Fibroblast of skin of scalp (primary cell): ENCODE results near the gene PTGDR2.
A peak's percentile ranks its signal among the peaks of the same experiment; 100 is the strongest.

ENCODE experiments used
- DNase-seq: peaks from one replicate; pipeline ENCODE4 v3.0.0-alpha.2; 2013

Gene PTGDR2

DNA sequence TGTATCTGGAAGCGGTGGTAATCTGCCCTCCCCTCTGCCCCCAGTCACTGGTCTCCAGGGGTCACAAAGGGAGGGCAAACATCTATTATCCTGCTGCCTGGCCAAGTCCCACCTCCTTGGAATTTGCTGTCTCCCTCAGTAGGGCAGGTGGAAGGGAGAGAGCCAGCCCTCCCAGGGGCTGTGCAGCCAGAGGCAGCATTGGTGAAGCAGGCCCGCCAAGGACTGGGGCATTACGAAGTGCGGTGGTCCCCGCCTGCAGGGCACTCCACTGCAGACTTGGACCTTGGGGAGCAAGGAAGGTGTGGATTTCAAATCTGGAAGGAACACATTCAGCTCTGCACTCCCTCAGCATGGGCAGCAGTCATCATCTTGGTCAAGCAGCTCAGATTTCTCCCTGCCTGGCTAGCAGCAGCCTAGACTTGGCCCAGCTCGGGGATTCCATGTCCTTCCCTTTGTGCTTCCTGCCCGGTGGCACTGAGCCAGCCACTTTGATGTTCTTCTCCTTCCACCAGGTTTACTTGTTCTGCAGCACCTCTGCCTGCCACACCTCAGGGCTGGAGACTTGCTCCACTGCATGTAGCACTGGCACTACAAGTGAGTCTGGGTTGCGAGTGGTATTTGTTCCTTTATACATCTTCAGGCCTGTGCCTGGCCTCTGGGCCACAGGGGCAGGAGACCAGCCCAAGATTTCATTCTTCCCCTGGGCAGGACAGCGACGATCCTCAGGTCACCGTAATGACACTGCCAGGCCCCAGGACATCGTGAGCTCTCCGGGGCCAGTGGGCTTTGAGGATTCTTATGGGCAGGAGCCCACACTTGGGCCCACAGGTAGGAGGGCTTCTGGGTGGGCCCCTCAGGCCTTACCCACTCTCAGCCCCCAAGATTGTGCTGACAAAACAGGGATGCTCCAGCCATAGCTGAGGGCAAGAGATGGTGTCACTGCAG, 18.9 kb upstream of the PTGDR2 start:
- no peak for DNase-seq

DNA sequence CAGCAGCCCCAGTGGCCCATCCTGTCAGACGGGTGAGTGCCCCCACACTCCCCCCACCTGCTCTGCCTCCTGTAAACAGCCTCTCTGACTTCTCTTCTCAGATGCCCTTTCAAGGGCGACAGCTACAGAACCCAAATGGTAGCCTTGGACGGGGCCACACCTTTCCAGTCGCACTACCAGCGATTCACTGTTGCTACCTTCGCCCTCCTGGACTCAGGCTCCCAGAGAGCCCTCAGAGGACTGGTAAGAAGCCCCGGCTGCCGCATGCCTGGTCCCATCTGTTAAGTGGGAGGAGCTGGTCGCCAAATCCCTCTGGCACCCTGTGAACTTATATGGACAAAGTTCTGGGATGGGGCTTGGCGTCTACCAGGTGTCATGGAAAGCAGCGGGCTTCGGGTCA, 17.8 kb upstream of the PTGDR2 start:
- DNase-seq: no peak

GRCh38 chr11:60872961-60873524, 17.3 kb upstream of the PTGDR2 start:
- peak; percentile 86 for DNase-seq

DNA sequence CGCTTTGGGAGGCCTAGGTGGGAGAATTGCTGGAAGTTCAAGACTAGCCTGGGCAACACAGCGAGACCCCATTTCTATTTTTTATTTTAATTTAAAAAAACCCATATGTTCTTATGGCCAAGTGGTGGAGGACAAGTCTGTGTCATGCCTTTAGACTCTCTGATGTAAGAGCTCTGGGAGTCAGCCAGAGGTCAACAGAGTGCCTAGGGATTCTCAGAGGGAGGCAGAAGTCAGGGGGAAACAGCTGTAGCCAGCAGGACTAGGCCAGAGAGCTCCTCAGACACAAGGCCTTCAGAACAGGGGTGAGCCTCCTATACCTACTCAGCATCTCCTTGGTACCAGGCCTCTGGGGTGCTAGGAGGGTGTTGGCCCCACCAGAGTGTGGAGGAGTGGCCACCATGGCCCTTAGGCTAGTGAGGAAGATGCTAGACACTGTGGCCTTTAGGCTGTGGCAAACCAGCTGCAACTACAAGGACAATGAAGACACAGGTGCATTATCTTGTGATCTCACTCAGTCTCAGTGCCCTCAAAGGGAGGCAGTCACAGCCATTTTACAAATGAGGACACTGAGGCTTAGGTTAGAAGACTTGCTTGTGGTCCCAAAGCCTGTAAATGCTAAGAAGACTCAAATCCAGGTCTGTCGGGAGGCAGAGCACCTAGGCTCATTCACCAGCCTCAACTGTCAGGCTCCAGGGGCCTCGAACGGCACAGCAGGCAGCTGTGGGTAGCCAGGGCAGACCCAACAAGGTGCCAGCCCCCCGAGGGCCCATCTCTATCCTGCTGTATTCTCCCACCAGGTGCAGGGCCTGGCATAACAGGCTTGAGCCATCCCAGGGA, 16.6 kb upstream of the PTGDR2 start:
- peak; percentile 71 for DNase-seq

DNA sequence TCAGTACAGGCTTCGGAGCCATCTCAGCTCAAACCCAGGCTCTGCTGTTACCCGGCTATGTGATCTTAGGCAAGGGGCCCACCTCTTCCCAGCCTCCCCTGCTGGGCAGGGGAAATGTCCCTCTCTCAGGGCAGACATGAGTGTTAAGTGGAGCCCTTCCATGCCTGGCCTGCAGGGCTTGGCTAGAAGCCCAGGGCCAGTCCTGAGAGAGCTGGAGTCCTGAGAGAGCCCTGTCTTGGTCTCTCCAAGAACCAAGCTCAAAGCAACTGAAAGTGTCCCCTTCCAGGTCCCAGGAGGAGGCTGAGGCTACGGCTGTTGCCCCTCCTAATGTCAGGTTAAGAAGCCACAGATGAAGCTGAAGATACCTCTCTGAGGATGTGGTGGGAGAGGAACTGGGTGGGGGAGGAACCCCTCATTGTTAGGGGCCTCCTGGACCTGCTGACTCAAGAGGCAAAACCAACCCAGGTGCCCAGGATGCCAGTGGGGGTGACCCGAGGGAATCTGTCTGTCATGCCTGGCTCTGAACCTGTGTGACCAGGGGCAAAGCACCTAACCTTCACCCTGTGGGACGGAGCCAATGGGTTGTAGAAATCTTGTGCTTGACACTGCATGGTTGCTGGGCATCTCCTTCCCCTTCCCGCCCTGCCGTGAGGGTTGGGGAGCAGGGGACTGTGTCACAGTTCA, 15.8 kb upstream of the PTGDR2 start:
- peak; percentile 51 for DNase-seq

DNA sequence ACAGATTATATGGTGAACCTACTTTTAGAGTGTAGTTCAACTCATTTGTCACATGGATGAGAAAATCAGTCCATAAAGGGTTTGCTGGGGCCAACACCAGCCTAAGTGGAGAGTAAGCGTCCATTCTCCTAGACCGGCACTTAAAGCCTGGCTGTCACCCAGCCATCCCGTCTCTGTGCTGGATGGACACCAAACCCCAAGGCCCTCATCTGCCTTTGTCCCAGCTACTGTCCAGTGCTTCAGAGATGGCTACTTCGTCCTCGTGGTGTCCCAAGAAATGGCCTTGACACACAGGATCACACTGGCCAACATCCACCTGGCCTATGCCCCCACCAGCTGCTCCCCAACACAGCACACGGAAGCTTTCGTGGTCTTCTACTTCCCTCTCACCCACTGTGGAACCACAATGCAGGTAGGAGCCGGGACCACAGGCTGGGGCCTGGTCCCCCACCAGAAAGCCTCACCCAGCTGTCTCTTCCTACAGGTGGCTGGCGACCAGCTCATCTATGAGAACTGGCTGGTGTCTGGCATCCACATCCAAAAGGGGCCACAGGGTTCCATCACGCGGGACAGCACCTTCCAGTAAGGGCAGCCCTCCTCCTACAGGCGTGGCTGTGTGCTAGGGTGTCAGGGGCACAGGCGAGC, 15.1 kb upstream of the PTGDR2 start:
- DNase-seq: no peak

- DNase-seq: no peak
Observed at GRCh38 chr11:60870276-60870675, 14.5 kb upstream of the PTGDR2 start.

GRCh38 chr11:60869451-60869825, 13.7 kb upstream of the PTGDR2 start:
- DNase-seq: no peak

- DNase-seq: no peak
Observed at GRCh38 chr11:60868682-60869450, 13.1 kb upstream of the PTGDR2 start.

GRCh38 chr11:60867871-60868681, 12.3 kb upstream of the PTGDR2 start:
- DNase-seq: no peak

DNA sequence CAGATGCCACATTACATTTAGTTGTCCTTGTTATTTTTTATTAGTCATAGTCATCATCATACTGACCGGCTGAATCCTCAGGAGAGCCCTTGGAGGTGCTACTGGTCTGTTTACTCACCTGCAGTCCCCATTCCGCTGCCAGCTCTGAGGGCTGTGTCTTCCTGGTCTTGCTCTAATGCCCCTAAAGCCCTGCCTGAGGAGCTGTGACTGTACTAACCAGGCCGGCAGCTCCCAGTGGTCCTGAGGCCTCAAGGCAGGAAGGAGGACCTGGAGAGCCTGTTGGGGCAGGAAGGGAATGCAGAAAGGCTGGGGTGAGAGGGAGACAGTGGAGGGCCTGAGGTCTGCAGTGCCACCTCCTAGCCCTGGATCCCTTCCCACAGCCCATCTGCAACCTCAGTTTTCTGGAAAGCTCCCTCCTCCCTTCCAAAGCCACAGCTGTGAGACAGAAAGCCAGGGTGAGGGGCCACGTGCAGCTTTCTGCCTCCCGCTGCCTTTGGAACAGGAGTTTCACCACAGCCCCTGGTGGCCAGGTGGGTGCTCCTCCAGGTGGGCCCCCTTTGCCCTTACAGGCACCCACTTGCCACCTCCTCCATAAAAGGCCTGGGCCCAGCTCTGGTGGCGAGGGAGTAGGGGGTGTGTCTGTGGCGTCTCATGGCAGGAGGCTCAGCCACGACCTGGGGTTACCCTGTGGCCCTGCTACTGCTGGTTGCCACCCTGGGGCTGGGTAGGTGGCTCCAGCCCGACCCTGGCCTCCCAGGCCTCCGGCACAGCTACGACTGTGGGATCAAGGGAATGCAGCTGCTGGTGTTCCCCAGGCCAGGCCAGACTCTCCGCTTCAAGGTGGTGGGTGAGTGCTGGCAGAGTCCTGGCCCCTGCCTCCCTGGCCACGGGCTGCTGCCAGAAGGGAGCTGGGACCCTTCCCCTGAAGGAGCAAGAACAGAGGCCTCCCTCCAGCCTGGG, 11.4 kb upstream of the PTGDR2 start, which contains the start of gene ZP1:
Gene ZP1 (plus strand): TSS at position 632 of the 960 bp plus-strand sequence. CDS start 20 bp downstream, at position 652.
- DNase-seq: no peak

DNA sequence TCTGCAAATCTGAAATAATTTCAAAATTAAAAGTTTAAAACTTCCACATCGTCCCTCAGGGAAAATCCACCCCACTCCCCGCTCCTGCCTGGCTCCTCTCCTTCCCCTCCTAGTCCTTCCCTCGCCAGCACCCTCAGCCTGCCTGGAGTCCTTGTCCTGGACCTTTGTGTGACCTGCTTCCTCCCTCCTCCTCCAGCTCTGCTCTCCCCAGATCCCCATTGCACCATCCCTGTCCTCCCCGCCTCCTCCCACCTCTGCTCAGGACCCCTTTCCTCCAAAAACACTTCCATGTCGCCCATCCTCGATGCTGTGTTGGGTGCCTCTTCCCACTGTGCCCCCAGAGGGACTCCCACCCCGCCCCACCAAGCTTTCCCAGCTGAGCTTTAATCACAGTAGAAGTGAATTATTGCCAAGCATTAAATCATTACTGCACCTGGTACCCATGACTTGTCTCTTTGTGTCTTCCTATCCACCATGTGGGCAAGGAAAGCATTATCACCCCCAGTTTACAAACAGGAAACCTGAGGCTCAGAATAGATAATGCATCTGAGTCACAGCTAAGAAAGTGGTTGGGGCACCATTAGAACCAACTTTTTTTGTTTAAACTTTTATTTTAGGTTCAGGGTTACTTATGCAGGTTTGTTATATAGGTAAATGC, 9.2 kb upstream of the PTGDR2 start:
- DNase-seq: no peak

- no peak for DNase-seq
Observed at GRCh38 chr11:60863550-60864521, 8.1 kb upstream of the PTGDR2 start.

DNA sequence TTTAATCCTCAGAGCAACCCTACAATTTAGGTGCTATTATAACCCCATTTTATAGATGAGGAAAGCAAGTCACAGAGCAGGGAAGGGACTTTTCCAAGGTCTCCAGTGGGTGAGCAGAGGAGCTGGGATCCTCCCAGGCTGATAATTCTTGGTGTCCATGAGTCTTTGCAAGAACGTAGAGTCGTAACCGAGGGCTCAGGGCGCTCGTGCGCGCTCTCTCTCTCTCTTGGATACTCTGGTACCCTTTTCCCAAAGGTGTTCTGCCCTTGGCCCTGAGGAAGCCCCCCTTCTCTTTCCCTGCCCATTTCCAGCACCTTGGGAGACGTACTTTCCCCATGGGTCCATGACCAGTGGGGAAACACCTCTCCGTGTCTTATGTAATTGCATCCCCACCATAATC, 6.4 kb upstream of the PTGDR2 start:
- DNase-seq: no peak

DNA sequence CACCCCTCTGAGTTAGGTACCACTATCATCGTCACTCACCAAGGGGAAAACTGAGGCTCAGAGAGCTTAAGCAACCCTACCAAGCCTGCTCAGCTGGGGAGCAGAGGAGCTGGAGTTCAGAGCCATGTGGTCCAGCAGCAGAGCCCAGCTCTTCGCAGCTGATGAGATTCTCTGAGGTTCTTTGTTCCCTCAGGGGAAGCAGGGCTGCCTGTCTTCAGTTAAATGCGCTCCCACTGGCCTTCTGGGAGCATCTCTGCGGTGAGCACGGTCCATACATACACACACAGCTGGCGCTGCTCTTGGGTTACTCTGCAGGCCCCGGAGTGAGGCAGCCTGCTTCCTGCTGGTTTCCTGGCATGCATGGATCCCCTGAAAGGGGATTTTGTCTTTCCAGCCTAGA, 5.2 kb upstream of the PTGDR2 start:
- DNase-seq: peak; percentile 71

GRCh38 chr11:60859616-60860250, 4.0 kb upstream of the PTGDR2 start:
- DNase-seq: no peak
